HepG2 (cell line): Measurements from ENCODE around the gene EIF1AD. TPM values are rescaled to one million over a fixed set of nuclear protein-coding genes. Genes with fewer than 3 reads are reported as not detected.

Experiments
- CHCHD3 ChIP-seq: sonication (generic); formaldehyde crosslinking; IDR thresholded peaks from 2 replicates; pipeline ENCODE4 v1.8.0; 2022; ENCODE audit warnings: mild to moderate bottlenecking, missing genetic modification reagents, moderate library complexity
- FOSL2 ChIP-seq: sonication (generic); formaldehyde crosslinking; IDR thresholded peaks from 2 replicates; pipeline ENCODE4 v1.4.0; 2020; ENCODE audit warnings: missing genetic modification reagents
- FOXK1 ChIP-seq: sonication (generic); formaldehyde crosslinking; IDR thresholded peaks from 2 replicates; pipeline ENCODE4 v1.4.0; 2020; ENCODE audit warnings: low read depth, missing genetic modification reagents, borderline replicate concordance
- HIVEP1 ChIP-seq: sonication (generic); formaldehyde crosslinking; IDR thresholded peaks from 2 replicates; pipeline ENCODE4 v1.4.0; 2020; ENCODE audit warnings: mild to moderate bottlenecking, missing genetic modification reagents
- KAT8 ChIP-seq: IDR thresholded peaks from 2 replicates; pipeline ENCODE4 v1.6.1; 2016; ENCODE audit warnings: missing genetic modification reagents, missing compliant biosample characterization
- KDM2A ChIP-seq: sonication (generic); formaldehyde crosslinking; IDR thresholded peaks from 2 replicates; pipeline ENCODE4 v1.4.0; 2020; ENCODE audit warnings: low read depth, missing genetic modification reagents, borderline replicate concordance
- KDM4B ChIP-seq: sonication (generic); formaldehyde crosslinking; IDR thresholded peaks from 2 replicates; pipeline ENCODE4 v1.4.0; 2020; ENCODE audit warnings: missing genetic modification reagents
- MEIS1 ChIP-seq: sonication (generic); formaldehyde crosslinking; IDR thresholded peaks from 2 replicates; pipeline ENCODE4 v1.9.0; 2021; ENCODE audit warnings: mild to moderate bottlenecking, missing genetic modification reagents, moderate library complexity, borderline replicate concordance
- NONO ChIP-seq, 2 experiments: fragments of 450-650 bp in 1 of 2; sonication (generic) in 1 of 2; formaldehyde crosslinking in 1 of 2; IDR thresholded peaks in 1 of 2; conservative IDR thresholded peaks in 1 of 2; 2 replicates each; pipeline versions ENCODE4 v1.6.1 to v1.8.0; 2017 to 2022; ENCODE audit warnings: mild to moderate bottlenecking in 1 of 2, missing genetic modification reagents in 1 of 2, moderate library complexity in 1 of 2
- RAD21 ChIP-seq: fragments of 450-650 bp; formaldehyde crosslinking; IDR thresholded peaks from 2 replicates; pipeline ENCODE4 v1.5.0; 2020; ENCODE audit warnings: mild to moderate bottlenecking
- RBM22 ChIP-seq: fragments of 200-400 bp; formaldehyde crosslinking; optimal IDR thresholded peaks from 2 replicates; pipeline ENCODE3; 2017; ENCODE audit warnings: mild to moderate bottlenecking, low read length, moderate library complexity
- SKI ChIP-seq: fragments of 450-650 bp; IDR thresholded peaks from one replicate; pipeline ENCODE4 v1.6.1; 2018; ENCODE audit warnings: mild to moderate bottlenecking; ENCODE audit not compliant: partially characterized antibody
- ZFP90 ChIP-seq: sonication (generic); formaldehyde crosslinking; IDR thresholded peaks from 2 replicates; pipeline ENCODE4 v1.8.0; 2022; ENCODE audit warnings: missing genetic modification reagents, mild to moderate bottlenecking, inconsistent platforms, borderline replicate concordance
- ZNF224 ChIP-seq: sonication (generic); formaldehyde crosslinking; IDR thresholded peaks from 2 replicates; pipeline ENCODE4 v1.5.0; 2020; ENCODE audit warnings: mild to moderate bottlenecking, missing genetic modification reagents
- ZNF510 ChIP-seq: sonication (generic); formaldehyde crosslinking; IDR thresholded peaks from 2 replicates; pipeline ENCODE4 v1.4.0; 2020; ENCODE audit warnings: low read depth, mild to moderate bottlenecking, missing genetic modification reagents
- ZNF567 ChIP-seq: sonication (generic); formaldehyde crosslinking; IDR thresholded peaks from 2 replicates; pipeline ENCODE4 v1.8.1; 2023; ENCODE audit warnings: mild to moderate bottlenecking, missing genetic modification reagents, borderline replicate concordance
- ZNF761 ChIP-seq: sonication (generic); formaldehyde crosslinking; conservative IDR thresholded peaks from 2 replicates; pipeline ENCODE4 v1.4.0; 2020; ENCODE audit warnings: mild to moderate bottlenecking, missing genetic modification reagents
- ZSCAN29 ChIP-seq: sonication (generic); formaldehyde crosslinking; conservative IDR thresholded peaks from 2 replicates; pipeline ENCODE4 v1.4.0; 2020; ENCODE audit warnings: mild to moderate bottlenecking, missing genetic modification reagents
- polyA plus RNA-seq, 8 experiments: library from polyadenylated mRNA; depleted of rRNA in 3 of 8; stranded (reverse) in 7 of 8; unstranded in 1 of 8; fragments of >200 nt; fragmentation: Illumina TruSeq in 4 of 8; extraction: Trizol in 4 of 8; gene quantifications; 2 replicates each; pipeline versions ENCODE4 v1.2.1 to v1.2.3, GENCODE V29; 2011 to 2016; ENCODE audit warnings: low read depth in 4 of 8, missing spikeins in 1 of 8, mixed read lengths in 1 of 8; ENCODE audit not compliant: insufficient read depth in 1 of 8
- total RNA-seq, 5 experiments: library from RNA; depleted of rRNA; stranded (reverse); fragments of >200 nt; fragmentation: Illumina TruSeq; extraction: Trizol; gene quantifications; 2 replicates each; pipeline ENCODE4 v1.2.3, GENCODE V29; 2016; ENCODE audit warnings: low read depth in 1 of 5
- TF ChIP-seq, protein P1 (sequence below): sonication (generic); formaldehyde crosslinking; IDR thresholded peaks from 2 replicates; pipeline ENCODE4 v1.5.0; 2020; ENCODE audit warnings: missing genetic modification reagents, mild to moderate bottlenecking, borderline replicate concordance
- TF ChIP-seq, protein P2 (sequence below): sonication (generic); formaldehyde crosslinking; IDR thresholded peaks from 2 replicates; pipeline ENCODE4 v1.8.0; 2022; ENCODE audit warnings: mild to moderate bottlenecking, missing genetic modification reagents; ENCODE audit not compliant: insufficient replicate concordance
- TF ChIP-seq, protein P3 (sequence below): sonication (generic); formaldehyde crosslinking; IDR thresholded peaks from 2 replicates; pipeline ENCODE4 v1.4.0; 2020; ENCODE audit warnings: missing genetic modification reagents, mild to moderate bottlenecking, borderline replicate concordance
- TF ChIP-seq, protein P4 (sequence below): IDR thresholded peaks from 2 replicates; pipeline ENCODE4 v1.6.1; 2012; ENCODE audit warnings: low read length, improper control_type of control experiment

EIF1AD gene
- total and polyA plus RNA-seq, 2 of the 13 experiments (the other 11 are each of a cell fraction or from before 2014, with no cell fraction given) = 18.2 to 30.8 TPM

- TF ChIP-seq ZFP90 (CRISPR knock-in tag) = no peak
- TF ChIP-seq KDM4B (CRISPR knock-in tag) = no peak
- TF ChIP-seq KAT8 (CRISPR knock-in tag) = peak; percentile 49; the same call in 1 of the 2 replicates
- peak; percentile 38 for TF ChIP-seq RAD21 (CRISPR knock-in tag)
- peak; percentile 38; the same call in 1 of the 2 replicates for TF ChIP-seq FOXK1 (CRISPR knock-in tag)
- no peak for TF ChIP-seq ZSCAN29
- TF ChIP-seq, protein P1, sequence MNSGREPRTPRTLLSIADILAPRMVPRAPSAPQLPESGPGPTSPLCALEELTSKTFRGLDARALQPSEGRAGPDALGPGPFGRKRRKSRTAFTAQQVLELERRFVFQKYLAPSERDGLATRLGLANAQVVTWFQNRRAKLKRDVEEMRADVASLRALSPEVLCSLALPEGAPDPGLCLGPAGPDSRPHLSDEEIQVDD (CRISPR knock-in tag) = no peak
- no peak for TF ChIP-seq ZNF761 (CRISPR knock-in tag)
- no peak for TF ChIP-seq MEIS1 (CRISPR knock-in tag)
- TF ChIP-seq, protein P2, sequence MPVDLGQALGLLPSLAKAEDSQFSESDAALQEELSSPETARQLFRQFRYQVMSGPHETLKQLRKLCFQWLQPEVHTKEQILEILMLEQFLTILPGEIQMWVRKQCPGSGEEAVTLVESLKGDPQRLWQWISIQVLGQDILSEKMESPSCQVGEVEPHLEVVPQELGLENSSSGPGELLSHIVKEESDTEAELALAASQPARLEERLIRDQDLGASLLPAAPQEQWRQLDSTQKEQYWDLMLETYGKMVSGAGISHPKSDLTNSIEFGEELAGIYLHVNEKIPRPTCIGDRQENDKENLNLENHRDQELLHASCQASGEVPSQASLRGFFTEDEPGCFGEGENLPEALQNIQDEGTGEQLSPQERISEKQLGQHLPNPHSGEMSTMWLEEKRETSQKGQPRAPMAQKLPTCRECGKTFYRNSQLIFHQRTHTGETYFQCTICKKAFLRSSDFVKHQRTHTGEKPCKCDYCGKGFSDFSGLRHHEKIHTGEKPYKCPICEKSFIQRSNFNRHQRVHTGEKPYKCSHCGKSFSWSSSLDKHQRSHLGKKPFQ (CRISPR knock-in tag) = no peak
- no peak for TF ChIP-seq ZNF567 (CRISPR knock-in tag)
- no peak for TF ChIP-seq SKI
- TF ChIP-seq ZNF224 (CRISPR knock-in tag) = no peak
- no peak for TF ChIP-seq ZNF510 (CRISPR knock-in tag)
- 0 out of 2 replicates have a peak, but pooled peaks have one; percentile 29 for TF ChIP-seq FOSL2
- no peak for TF ChIP-seq RBM22
- TF ChIP-seq, protein P3, sequence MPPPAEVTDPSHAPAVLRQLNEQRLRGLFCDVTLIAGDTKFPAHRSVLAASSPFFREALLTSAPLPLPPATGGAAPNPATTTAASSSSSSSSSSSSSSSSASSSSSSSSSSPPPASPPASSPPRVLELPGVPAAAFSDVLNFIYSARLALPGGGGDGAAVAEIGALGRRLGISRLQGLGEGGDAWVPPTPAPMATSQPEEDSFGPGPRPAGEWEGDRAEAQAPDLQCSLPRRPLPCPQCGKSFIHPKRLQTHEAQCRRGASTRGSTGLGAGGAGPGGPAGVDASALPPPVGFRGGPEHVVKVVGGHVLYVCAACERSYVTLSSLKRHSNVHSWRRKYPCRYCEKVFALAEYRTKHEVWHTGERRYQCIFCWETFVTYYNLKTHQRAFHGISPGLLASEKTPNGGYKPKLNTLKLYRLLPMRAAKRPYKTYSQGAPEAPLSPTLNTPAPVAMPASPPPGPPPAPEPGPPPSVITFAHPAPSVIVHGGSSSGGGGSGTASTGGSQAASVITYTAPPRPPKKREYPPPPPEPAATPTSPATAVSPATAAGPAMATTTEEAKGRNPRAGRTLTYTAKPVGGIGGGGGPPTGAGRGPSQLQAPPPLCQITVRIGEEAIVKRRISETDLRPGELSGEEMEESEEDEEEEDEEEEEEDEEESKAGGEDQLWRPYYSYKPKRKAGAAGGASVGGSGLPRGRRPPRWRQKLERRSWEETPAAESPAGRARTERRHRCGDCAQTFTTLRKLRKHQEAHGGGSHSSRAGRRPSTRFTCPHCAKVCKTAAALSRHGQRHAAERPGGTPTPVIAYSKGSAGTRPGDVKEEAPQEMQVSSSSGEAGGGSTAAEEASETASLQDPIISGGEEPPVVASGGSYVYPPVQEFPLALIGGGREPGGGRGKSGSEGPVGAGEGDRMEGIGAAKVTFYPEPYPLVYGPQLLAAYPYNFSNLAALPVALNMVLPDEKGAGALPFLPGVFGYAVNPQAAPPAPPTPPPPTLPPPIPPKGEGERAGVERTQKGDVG = no peak
- TF ChIP-seq, protein P4, sequence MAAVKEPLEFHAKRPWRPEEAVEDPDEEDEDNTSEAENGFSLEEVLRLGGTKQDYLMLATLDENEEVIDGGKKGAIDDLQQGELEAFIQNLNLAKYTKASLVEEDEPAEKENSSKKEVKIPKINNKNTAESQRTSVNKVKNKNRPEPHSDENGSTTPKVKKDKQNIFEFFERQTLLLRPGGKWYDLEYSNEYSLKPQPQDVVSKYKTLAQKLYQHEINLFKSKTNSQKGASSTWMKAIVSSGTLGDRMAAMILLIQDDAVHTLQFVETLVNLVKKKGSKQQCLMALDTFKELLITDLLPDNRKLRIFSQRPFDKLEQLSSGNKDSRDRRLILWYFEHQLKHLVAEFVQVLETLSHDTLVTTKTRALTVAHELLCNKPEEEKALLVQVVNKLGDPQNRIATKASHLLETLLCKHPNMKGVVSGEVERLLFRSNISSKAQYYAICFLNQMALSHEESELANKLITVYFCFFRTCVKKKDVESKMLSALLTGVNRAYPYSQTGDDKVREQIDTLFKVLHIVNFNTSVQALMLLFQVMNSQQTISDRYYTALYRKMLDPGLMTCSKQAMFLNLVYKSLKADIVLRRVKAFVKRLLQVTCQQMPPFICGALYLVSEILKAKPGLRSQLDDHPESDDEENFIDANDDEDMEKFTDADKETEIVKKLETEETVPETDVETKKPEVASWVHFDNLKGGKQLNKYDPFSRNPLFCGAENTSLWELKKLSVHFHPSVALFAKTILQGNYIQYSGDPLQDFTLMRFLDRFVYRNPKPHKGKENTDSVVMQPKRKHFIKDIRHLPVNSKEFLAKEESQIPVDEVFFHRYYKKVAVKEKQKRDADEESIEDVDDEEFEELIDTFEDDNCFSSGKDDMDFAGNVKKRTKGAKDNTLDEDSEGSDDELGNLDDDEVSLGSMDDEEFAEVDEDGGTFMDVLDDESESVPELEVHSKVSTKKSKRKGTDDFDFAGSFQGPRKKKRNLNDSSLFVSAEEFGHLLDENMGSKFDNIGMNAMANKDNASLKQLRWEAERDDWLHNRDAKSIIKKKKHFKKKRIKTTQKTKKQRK = no peak
- TF ChIP-seq NONO (IDR thresholded peaks at IDR 0.05) = no peak
- TF ChIP-seq NONO (CRISPR knock-in tag; conservative IDR thresholded peaks at IDR 0.05) = 0 out of 2 replicates have a peak, but pooled peaks have one; percentile 16
- TF ChIP-seq HIVEP1 (CRISPR knock-in tag) = no peak
- TF ChIP-seq CHCHD3 (CRISPR knock-in tag) = no peak
- TF ChIP-seq KDM2A (CRISPR knock-in tag) = peak; percentile 68
Measured at GRCh38 chr11:66045177-66045639, 43.3 kb upstream of the EIF1AD start (continued).
